Stimulated activated CD8-positive, alpha-beta memory T cell treated with anti-CD3 and anti-CD28 coated beads, Interleukin-2, amount 100 ng/mL, for 48 hours (primary cell): Measurements from ENCODE around the gene RHBDF2.
A peak's percentile ranks its signal among the peaks of the same experiment; 100 is the strongest.

Experiments
- DNase-seq, 2 donors: peaks; one replicate each; pipeline ENCODE4 v3.0.0-alpha.2; 2020; ENCODE audit warnings: low read depth in 2 of 2

Gene RHBDF2

DNA sequence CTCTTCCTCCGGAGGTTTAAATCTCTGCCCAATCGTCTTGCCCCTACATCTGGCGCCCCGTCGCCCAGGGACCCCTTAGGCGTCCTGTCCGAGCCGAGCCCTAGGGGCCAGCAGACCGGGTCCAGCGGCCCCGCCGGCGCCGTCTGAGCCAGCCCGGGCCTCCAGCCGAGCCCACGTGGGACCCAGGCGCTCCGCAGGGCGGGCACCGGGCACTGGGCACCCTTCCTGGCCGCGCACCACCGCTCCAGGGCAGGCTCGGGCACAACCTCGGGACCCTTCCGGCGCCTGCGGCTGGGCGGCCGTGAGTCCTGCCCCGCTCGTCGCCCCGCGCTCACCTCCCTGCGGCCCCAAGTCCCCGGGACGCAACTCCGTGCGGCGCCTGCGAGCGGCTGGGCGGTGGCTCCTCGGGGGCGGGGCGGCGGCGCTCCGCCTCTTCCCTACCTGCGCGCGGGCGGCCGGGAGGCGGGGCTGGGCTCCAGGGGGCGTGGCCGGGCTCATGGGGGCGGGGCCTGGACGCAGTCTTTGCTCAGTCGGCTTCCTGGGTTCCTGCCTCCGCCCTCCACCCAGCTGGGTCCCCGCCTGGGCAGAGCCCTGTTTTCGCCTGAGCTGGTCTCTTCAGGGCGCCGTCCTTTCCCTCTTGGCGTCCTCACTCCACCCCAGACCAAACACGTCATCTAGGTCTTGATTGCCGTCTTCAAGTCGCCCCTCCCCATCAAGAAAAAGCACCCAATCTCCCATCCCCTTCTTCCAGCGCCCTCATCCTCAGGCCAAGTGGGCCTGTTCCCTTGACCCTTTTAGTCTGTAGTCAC lies at the start of gene RHBDF2:
RHBDF2 (minus strand) TSS at position 406 of the 809 bp plus-strand sequence. CDS start 19,899 bp downstream, outside the sequence.
- DNase-seq, result peak; percentile 93 to 95

DNA sequence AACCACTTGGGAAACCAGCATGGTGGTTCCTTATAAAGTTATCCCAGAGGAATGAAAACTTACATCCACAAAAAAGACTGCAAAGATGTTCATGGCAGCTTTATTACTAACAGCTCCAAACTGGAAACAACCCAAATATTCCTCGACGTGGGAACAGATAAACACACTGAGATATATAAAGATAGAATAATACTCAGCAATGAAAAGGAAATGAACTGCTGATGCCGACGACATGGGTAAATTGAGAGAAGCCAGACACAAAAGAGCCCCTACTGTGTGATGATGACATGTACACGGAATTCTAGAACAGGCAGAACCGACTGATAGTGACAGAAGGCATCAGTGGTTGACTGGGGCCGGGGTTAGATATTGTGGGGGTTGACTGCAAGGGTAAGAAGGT lies 48.3 kb upstream of the RHBDF2 start:
- no peak for DNase-seq

DNA sequence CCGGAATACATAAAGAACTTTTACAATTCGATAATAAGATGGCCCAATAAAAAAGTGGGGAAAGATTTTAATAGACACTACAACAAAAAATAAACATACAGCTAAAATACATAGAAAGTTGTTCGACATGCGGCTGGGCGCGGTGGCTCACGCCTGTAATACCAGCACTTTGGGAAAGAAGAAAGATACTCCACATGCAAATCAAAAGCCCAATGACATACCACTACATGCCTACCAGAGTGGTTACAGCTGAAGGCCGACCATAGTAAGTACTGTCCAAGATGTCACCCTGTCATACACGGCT lies 47.9 kb upstream of the RHBDF2 start:
- DNase-seq, result no peak

DNA sequence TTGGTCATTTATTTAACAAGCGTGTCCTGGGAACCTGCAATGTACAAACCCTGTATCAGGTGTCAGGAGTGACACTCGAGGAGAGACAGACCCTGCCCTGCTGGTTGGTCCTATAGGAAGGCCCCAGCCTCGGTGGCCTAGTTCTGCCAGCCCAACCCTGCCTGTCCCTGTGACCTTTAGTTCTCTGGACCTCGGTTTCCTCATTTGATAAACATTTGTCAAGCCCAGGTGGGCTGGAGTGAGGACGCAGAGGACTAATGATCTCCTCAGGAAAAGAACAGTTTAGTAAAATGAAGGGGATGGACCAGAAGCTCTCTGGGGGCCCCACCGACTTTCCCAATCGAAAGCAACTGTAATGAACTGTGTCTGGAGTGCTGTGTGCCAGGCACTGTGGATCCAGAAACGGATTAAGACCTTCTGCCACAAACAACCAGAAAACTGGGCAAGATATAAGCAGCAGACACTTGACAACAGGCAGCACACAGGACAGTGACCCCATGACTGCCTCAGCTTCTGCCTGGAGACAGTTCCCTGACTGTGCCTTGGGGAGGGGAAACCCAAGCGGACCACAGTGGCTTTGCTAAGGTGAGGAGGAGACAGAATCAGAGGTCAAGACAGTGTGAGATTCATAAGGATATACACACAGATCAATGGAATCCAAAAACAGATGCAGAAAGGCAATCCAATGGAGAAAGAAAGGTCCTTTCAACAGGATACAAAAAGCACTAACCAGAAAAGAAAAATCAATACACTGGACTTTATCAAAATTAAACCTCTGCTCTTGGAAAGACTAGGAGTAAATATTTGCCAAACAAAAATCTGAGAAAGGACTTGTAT lies 47.4 kb upstream of the RHBDF2 start:
- no peak for DNase-seq

DNA sequence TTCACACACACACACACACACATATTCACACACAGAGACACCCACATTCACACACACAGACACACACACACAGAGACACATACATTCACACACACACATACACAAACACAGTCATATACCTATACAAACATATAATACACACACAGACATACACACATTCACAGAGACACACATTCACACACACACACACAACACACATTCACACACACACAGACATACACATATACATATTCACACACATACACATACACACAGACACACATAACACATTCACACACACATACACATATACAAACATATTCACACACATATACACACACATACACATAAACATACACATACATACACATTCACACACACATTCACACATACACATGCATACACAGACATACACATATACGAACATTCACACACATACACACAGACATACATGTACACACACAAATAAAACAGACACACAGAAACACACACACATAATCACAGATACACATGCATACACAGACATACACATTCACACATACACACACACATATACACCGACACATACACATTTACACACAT lies 46.5 kb upstream of the RHBDF2 start:
- no peak for DNase-seq

DNA sequence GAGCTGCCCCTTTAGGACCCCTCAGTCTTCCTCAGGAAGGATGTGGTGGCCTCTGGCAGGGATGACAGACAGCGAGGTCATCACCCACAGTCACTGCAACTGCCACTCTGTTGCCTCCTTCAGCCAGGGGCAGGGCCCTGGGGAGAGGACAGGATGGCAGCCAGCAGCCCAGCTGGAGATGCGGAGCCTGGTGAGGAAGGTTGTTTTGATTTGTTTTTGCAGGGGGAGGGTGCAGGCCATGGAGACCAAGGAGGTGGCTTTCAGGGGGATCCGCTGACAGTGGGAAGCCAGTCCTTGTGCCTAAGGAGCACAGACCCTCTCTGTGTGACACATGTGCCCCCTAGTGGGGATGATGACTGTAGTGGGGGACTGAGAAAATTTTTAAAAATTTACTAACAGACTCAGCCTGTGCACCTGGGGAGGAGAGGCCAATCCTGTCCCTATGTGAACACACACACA lies 46.0 kb upstream of the RHBDF2 start:
- DNase-seq, result peak; percentile 39 to 42

DNA sequence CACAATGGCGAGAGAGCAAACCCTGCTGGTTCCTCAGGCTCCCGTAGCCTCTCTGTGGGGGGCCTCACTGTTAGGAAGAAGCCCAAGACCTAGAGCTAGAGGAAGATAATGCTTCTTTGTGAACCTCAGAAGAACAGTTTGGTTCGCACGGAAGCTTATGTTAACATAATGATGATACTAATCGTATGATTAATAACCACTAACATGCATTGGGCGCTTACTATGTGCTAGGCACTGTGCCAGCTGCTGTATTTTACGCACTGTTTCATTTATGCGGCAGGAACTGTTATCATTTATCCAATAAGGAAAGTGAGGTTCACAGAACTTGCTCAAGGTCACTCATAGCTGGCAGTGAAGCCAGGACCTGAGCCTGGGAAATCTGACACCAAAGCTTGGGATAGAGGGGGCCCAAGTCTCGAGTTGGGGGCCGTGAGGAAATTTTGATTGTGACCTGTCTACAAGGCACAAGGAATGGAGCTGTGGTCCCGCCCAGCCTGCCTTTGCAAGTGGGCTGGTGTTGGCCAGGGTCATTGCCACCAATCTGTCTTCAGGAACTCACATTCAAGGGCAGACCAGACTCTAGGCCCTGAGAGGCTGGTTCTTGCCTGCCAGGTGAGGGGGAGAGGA lies 45.4 kb upstream of the RHBDF2 start:
- no peak for DNase-seq

DNA sequence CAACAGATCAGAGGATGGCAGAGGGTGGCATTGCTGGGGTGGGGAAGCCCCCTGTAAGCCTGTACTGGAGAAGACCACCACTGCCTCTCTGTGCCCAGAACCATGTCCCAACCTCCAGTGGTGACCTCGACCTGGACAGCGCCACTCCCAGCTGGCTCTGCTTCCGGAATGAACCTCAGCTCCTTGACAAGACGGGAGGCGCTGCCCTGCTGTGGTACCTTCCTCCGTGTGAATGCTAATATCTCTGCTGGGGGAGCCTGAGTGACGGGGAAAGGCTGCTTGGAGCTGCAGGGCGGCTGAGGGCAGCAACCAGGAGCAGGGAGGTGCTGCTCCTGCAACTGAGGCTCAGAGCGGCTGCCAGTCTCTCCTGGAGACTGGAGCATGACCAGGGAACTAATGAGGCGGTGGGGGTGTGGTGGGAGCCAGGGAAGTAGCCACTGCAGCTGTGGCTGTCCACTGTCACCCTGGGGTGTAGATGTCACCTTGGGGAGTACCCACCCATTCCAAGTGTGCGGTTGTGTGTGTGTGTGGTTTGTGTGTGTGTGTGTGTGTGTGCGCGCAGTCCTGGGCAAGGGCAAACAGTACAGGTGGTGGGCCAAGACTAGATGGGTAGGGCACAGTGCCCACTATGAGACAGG lies 44.8 kb upstream of the RHBDF2 start:
- DNase-seq, result no peak

DNA sequence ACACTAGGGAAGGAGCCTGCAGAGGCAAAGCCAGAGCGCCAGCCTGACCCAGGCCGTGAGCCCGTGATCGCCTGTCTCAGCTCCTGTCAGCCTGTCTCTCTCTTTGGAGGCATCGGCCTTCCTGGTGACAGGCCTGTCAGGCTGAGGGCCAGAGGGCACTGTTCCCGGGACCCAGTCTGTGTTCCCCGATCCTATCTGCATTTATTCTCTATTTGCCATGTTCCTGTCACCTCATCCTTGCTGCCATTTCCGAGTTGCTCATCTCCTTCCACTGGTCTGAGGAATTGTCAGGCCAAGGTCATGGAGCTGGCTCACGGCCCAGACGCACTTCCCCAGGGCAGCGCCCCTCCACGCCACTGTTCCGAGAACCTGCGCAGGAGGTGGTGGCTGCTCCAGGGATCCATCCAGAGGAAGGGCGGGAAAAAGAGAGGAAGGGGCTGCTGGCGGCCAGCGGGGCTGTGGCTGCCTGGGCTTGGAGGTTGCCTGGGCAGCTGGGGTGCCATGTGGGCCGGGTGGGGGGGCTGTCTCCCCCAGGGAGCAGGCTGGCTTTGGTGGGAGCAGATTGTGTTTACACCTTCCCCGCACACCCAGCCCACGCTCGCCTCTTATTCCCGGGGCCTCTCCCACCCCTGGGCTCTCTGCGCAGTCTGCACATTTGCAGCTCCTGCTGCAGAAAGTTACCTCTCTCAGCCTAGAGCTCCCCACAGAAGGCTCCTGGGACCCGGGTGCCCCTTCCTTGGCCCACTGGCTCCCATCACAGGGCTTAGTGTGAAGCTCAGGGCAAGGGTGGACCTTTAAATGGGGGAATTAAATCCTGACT lies 43.5 kb upstream of the RHBDF2 start:
- no peak for DNase-seq

DNA sequence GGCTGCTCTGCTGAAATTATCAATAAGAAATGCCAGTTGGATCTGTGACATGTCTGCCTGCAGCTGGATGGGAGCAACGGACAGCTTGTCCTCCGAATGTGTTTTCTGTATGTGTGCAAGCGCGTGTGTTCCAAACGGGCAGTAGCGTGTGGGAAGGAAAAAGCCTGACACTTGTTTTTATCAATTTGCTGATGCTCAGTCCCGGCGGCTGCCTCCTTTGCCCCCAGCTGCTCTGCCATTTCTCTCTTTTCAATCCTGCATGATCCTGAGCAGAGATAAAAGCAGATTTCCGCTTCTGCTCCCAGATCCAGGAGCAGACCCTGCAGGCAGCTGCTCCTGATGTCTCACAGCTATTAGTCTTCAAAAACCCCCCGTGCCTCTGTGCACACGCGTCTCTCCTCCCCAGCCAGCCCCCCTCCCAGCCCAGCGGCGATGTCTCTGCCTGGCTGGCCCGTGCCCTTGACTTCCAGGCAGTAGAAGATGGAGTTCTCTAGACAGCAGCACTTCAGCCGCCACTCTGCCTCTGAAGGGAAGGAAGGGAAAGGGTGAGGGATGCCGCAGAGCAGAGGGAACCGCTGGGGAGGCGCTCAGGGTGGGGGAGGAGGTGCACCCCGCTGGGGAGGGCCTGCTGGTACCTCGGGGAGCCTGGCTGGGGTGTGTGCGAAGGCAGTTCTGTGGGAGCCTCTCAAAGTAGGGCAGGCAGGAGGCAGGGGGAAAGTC lies 42.8 kb upstream of the RHBDF2 start:
- DNase-seq, result no peak

DNA sequence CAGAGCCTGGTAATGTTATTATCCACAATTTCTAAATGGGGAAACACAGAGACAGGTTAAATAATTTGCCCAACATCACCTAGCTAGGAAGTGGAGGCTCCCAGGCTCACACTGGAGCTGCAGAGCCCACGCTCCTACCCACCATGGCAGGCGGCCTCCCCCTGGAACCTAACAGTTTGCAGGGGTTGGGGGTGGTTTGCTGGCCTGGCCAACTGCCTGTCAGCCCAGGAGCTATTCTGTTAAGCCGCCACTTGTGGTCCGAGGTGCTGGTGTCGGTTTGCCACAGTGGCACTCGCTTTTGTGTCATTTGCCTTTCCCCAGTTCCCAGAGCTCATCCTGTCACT lies 42.2 kb upstream of the RHBDF2 start:
- no peak for DNase-seq

DNA sequence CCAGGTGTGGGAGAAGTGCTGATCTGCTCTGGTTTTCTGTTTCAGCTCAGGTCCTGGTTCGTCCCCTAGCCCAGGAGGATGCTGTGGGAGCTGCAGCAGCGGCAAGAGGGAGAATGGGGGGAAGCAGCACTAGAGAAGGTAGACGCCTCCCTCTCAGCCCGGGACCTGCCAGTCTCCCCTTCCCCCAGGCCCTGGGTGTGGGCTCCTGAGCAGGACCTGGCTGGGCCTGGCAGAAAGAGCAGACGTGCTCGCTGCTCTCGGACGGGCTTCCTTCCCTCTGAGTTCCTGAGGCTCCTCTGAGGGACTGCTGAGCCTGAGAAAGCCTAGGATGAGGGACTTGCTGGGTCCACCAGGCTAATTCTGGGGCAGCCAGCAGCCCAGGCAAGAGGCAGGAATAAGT lies 41.8 kb upstream of the RHBDF2 start:
- no peak for DNase-seq

DNA sequence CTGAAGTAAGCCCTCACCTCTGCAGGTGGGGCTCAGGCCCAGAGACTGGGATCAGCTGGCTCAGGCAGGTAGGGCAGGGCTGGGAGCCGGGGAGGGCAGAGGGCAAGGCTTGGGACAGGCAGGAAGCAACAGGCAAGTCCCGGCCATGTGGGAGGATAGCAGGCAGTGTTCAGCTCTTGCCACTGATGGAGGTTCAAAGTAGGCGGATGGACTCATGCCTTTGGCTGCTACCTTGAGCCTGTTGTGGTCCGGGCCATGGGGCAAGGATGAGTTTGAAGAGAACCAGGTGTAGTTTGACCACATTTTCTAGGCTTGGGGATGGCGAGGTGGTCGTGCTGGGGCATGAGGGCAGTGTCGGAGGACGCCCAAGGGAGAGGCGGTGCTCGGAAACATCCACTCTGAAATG lies 41.3 kb upstream of the RHBDF2 start:
- DNase-seq, result no peak

DNA sequence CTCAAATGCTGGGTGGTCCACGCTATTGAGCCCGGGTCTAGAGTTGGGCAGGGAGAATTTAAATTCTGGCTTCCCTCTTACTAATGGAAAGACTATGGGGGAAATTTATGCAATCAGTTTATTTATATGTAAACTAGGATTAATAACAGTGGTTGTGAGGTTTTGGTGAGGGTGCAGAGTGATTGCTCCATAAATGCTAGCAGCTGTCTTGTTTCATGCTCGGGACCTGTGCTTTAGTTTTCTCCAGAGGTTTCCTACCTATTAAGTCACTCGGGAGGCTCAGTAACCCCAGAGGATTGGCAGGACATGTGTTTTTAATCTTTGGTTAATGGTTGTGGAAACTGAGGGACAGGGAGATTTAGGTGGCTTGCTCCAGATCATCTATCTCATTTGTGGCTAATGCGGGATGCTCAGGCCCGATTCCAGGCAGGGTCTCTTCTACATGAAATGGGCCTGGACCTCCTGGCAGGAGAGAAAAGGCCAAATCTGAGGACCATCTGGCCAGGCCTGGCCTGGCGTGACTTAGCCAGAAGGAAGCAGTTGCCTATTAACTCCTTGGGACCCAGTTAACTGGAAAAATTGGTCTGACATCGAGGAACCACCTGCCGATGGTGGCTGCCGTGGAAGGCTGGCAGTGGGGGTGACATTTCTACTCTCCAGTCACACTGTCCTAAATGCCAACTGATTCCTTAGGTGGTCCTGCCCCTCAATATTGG lies 40.7 kb upstream of the RHBDF2 start:
- no peak for DNase-seq

DNA sequence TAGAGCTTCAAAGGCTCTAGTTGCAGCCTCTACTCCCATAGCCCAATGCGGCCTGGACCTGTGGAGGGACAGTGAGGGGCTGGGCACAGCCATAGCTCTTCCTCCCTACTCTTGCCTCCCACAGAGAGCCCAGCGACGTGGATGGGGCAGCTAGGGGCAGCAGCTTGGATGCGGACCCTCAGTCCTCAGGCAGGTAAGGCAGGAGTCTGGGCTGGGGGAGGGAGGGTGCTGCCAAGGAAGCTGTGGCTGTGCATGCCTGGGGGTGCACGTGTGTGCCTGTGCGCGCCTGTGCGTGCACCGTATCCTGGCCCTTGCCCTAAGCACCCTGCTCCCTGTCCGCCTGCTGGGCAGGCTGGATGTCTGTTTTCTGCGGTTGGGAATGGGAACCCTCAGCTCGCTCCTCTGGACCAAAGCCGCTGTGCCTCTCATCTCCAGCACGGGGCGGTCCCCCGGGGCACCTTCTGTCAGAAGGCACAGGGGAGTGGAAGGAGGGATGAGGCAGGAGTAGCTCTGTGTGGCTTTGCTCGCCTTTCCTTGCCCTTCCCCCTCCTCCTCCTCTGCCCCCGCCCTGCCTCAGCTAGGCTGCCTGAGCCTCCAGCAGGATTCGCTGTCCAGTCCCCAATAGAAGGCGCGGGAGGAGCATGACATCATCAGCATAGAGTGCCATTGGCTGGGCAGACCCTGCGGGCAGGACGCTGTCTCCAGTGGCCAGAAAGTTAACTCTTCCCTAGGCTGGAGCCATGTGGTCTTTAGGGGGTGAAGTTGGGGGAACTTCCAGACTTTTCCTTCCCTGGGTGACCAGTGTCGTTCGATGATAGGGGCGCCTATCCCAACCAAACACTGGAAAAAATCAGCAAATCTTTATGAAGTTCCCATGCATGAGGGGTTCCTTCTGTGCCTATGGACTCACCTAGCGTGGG lies 39.4 kb upstream of the RHBDF2 start:
- DNase-seq, result no peak

DNA sequence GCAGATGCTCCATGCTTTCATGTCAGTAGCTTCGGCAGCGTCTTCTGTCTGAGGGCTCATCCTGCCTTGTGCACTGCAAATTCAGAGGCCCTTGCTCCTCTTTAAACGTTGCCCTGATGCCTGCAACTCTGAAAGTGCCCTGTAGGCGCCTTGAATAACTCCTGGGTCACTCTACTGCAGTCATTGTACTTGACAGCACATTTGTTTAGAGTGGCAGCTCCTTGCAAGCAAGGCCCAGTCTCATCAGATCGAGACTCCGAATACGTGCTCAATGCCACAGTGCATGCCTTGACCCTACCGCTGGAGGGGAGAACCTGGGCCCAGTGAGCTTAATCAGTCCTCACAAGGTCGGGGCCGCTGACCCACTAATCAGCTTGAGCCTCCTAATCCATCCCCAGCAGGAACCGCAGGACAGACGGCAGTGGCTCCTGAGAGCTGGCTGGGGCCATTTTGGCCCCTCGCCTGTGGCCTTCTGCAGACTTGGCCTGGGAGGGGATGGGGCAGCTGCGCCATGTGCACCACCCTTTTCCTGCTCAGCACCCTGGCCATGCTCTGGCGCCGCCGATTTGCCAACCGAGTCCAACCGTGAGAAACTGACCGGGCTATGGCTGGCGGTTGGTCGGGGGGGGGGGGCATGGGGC lies 38.5 kb upstream of the RHBDF2 start, which contains the start of gene PRCD:
PRCD (plus strand) TSS at position 414 of the 641 bp plus-strand sequence; CDS start at position 512, 98 bp downstream.
- DNase-seq, result no peak

DNA sequence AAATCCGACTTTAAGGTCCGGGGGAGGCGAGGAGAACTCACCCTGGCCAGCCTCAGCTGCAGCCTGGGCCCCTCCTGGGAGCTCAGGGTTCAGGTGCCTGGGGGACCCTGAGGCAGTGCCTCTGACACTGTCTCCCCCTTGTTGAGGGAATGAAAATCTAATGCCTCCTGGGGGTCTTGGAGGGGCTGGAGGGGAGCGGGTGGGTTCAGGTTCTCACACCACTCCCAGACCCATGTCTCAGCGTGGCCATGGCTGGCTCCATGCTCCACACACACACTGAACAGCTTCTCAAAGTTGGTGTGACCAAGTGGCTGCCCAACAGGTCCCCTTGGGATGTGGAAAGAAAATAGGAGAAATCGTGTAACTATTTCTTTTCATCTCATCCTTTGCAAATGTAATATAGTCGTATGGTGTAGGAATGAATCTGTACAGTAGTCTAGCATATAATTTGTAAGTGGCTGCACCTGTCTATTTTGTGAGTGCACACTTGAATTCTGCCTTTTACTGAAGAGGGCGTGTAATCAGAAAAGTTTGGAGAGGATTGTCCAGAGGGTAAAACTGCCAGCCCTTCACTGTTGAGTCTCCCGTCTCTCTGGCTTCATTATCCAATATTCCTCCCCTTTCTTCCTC lies 37.8 kb upstream of the RHBDF2 start:
- DNase-seq, result no peak
